ENCODE measurements around the gene LGALS1.

LGALS1 gene

DNA sequence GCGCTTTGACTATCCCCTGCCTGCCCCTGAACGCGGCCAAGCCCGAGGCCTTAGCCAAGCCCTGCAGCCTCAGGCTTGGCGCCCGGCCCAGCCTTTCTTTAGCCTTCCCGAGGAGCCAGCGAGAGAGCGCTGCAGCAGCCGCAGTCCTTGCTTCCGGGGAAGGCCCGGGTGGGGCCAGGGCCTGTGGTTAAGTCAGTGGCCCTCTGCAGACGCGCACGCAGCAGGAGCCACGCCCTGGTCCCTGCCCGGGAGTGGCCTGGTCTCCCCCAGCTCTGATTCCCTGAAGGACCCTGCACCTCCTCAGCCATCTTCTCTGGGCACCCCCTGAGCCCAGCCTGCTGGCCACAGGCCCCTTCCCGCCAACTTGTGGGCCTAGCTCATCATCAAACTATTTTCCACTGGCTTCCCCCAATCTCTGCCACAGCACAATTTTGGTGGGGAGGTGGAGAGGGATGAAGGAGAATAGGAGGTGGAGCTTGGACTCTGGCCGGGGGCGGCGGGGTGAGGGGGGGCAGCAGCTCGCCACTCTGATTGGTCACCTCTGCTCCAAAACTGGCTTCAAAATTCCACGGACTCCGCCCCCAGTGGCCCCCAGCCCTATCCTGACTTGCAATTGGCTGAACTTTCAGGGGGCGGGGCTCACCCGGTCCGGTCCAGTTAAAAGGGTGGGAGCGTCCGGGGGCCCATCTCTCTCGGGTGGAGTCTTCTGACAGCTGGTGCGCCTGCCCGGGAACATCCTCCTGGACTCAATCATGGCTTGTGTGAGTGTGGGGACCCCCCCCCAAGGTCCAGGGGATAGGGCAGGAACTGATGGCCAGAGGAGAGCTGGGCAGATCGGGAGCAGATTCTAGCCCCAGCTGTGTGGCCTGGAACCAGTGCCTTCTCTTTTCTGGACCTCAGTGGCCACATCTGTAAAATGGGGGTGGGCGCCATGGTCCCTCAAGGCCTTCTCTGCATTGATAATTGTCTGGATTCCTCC is at the start of gene LGALS1:
Gene LGALS1 (plus strand): TSS at position 686 of the 979 bp plus-strand sequence. CDS start 67 bp downstream, at position 753.
- peak; percentile 71 for DNase-seq

DNA sequence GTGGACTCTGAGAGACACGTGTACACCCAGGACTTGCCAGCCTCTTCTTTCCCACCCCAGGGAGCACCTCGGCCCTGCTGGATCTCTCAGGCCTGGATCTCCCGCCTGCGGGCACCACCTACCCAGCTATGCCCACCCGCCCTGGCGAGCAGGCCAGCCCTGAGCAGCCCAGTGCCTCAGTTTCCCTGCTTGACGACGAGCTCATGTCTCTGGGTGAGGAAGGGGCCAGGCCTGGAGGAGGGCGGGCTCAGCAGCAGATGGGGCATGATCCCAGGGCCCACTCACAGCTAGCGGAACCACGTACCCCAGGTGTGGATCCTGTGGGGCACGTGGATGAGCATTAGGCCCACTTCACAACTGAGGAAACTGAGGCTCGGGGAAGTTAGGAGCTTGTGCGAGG is 49.7 kb upstream of the LGALS1 start:
- no peak for DNase-seq

DNA sequence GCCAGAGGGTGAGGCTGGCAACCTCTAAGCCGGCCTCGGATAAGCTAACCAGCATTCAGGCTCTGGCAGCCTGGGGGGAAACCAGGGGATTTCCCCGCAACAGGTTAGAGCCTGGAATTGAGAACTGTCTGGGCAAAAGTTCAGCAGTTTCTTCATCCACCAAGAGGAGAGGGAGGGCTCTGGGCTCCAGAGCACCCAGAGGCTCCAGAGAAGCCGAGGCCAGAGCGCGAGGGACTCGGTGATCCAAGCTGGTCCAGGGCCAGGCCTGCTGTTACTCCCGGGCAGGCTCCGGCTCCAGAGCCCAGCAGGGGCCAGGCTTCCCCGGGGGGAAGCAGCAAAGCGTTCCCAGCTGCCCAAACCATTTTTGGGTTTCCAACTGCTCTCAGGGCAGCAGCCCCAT is 49.3 kb upstream of the LGALS1 start:
- no peak for DNase-seq

DNA sequence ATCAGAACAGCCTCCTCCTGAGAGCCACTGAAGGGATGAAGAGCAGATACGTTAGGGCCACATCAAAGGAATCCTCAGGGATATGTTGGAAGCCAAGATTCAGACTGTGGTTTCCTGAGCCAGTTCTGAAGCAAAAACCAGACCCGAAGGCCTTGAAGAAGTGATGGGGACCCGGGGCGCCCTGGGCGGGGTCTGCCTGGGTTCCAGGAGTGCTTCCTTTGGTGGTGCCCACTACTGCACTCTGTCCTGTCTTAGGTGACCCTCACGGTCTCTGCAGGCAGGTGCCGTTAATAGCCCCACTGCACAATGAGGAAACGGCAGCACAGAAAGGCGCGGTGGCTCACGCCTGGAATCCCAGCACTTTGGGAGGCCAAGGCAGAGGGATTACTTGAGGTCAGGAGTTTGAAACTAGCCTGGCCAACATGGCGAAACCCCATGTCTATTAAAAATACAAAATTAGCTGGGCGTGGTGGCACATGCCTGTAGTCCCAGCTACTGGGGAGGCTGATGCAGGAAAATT is 48.8 kb upstream of the LGALS1 start:
- DNase-seq, result no peak

DNA sequence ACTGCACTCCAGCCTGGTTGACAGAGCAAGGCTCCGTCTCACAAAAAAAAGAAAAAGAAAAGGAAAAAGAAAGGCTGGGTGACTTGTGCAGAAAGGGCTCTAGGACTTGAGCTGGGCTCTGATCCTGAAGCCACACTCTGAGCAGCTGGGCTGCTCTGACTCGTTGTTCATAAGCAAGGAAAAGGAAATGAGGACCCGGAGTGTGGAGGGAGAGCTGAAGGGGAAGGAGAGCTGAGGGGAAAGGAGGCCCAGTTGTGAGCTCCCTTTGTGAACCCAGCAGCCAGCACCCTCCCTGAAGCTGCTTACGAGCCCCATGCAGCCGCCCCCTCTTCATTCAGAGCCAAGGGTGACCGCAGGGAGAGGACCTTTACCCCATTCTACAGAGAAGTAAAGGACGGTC is 48.3 kb upstream of the LGALS1 start:
- no peak for DNase-seq

DNA sequence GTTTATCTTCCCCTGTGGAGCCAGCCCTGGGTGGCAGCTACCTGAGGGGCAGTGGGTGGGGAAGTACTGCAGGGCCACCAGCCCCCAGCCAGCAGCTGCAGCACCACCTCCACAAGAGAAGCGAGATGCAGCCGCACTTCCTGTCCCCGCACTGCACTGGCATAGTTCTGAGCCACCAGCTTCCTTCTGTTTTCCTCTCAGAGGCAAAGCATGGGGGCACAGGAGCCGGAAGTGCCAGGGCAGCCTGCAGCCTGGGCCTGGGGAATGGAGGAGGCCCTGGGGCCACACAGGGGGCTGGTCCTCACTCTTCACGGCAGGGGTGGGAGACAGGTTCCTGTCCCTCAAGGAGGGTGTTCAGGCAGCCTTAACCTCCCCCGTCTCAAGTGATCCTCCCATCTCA is 47.9 kb upstream of the LGALS1 start:
- DNase-seq, result peak; percentile 58

DNA sequence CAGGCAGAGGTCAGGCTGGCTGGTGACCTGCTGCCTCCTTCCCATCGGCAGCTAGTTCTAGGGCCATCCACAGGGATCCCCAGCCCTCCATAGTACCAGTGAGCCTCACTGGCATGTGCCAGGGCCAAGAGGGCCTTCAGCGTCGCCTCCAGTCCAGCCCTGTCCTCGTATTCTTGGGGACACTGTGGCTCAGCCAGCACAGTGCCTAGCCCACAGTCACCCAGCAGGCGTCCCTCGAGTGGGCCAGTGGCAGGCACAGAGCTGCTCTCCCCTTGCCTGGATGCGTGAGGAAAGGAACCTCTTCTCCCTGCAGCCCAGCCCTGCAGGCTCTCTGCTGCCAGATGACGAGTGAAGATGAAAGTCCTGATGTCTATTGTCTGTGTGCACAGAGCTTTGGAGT is 46.6 kb upstream of the LGALS1 start:
- no peak for DNase-seq

DNA sequence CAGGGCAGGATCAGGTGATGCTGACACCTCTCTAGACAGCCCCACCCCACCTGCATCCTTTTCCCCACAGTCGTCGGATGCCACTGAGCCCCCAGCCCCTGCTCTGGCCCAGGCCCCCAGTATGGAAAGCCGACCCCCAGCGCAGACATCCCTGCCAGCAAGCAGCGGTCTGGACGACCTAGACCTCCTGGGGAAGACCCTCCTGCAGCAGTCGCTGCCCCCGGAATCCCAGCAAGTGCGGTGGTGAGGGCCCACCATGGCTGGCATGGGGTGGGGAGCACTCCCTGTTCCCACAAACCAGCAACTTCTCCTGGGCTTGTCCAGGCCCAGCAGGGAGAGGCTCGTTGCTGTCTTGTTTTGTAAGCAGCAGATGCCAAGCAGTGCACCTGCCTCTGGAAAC is 45.5 kb upstream of the LGALS1 start:
- no peak for DNase-seq

DNA sequence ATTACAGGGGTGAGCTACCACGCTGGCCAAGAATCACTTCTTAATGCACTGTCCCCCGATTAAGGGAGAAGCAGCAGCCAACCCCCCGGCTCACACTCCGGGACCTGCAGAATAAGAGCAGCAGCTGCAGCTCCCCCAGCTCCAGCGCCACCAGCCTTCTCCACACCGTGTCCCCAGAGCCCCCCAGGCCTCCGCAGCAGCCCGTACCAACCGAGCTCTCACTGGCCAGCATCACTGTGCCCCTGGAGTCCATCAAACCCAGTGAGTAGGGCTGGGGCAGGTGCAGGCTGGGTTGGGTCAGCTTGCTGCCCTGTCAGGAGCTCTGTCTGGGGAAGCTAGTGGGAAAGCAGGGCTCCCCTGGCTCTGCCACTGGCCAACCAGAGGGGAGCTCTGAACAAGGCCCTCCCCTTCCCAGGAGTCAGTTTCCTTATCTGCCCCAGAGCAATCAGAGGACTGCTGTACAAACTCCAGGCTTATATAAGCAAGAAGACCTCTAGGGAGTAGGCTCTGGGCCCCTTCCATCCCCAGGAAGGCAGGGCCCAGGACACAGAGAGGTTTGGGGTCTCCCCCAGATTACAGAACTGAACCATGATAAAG is 44.5 kb upstream of the LGALS1 start:
- DNase-seq, result no peak

DNA sequence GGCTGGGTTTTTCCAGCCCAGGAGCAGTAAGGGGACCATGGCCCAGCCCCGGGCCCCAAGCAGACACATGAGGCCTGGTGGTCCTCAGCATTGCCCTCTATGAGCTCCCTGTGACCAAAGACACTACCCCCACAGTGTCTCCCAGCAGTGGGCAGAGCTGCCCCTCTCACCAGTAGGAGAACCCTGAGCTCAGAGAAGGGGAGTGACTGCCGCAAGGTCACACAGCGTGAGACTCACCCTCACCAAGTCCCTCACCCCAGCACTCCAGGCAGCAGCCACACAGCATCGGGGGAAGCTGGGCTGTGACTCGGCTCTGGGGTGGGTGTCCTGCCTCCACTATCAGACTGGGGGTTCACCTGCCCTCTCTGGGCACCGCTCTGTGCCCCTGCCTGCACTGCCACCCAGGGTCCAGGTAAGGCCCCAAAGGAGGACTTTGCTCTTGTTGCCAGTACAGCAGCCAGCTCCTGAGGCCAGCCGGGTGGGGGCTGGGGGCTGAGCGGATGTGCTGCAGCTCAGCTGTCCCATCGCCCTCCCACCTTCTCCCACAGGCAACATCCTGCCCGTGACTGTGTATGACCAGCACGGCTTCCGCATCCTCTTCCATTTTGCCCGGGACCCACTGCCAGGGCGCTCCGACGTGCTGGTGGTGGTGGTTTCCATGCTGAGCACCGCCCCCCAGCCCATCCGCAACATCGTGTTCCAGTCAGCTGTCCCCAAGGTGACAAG is 43.8 kb upstream of the LGALS1 start:
- DNase-seq, result no peak

DNA sequence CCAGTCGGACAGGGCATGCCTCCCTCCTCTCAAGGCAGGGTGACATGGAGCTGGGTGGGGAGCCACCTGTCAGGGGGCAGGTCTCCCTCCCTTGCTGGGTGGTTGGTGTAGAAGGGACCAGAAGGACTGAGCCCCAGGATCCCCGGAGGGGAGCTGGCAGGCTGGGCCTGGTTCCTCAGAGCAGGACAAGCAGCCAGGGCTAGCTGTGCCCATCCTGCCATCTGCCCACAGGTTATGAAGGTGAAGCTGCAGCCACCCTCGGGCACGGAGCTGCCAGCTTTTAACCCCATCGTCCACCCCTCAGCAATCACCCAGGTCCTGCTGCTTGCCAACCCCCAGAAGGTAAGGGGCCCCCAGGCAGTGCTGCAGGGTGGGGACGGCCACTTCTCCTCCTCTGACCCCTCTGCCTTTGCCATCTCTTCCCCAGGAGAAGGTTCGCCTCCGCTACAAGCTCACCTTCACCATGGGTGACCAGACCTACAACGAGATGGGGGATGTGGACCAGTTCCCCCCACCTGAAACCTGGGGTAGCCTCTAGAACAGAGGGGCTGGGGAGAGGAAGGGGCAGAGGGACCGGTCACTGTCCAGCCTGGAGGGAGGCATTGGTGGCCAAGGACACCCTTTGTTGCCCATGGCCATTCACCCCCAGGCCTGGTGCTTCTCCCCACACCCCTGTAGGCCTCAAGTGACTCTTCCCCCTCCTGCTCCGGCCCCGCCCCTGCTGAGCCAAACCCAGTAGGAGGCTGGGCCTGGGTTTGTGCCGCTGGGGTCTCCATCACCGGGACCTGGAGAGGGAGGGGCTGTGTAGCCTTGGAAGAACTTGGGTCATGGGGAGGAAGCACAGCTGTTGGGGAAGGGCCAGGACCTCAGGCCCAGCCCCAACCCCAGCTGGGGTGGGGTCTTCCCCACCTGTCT is 43.0 kb upstream of the LGALS1 start:
- no peak for DNase-seq

DNA sequence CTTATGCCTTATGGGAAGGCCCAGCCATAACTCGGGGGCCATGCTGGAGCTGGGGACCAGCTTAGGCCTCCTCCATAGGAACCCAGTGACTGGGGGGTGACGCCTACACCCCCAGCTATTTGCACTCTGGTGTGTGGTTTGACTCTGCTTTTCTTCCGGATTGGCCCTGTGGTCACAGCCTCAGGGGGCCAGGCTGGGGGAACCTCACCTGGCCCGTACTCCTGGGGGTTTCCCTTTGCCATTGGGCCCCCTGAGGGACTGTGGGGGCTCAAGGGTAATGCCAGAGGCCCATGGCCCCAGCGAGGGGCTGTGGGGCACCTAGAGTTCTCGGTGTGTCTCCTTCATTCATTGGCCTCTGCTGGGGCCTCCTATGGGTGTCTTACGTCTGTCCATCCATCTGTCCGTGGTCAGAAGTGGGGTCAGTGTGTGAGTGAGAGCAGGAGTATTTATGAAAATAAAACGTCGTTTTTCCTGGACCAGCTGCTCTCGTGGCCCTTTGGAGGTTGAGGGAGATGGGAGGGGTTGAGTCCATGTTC is 42.3 kb upstream of the LGALS1 start:
- peak; percentile 48 for DNase-seq

DNA sequence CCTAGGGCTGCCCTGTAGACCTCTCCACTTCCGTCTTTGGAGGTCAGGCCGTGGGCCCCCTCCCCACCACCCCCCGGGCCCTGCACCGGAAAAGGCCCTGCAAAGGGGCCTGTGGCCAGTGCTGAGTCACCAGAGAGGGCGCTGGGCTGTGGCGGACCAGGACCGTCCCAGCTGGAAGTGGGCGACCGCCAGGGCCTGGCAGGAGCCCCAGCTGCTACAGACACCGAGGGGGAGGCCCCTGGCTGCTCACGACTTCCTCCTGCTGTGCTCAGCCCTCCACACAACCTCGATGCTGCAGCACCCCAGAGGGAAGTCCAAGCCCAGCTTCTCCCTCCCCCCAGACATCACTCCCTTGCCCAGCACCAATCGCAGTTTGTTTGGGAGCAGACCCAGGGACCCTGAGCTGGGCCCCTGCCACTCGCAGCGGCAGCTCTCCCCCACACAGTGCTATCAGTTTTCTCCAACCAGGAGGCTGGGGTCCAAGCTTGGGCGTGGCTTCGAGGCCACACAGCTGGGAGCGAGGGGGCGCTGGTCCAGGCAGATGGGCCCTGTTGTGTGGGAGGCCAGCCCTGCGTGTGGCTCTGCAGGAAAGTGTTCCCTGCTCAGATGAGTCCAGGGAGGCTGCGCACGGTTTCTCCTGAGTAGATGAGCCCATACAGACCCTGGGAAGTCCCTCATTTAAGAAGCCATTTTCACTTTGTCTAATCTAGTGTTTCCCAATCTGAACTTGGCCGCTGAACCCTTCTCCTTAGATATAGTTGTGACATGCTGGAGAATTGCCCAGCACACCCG is 41.6 kb upstream of the LGALS1 start:
- DNase-seq, result peak; percentile 62

DNA sequence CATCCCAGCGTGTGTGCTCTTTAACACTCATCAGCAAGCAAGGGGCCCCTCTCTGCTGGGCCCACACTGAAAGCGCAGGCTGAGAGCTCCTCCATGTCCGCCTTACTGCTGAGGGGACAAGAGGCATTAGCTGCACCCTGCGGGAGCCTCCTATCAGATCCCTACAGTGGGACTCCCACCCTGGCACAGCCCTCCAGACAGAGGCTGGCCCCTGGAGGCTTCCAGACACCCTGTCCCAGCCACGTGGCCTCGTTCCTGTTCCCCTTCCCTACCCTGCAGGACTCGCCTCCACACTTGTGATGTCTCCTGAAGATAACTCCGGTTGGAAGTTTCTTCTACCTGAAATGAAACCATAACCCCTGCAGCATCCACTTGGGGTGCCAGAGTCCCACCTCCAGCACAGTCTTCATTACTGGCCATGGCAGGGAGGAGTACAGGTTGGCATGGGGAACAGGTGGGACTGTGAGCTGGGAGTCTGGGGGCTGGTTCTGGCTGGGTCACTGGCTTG is 41.0 kb upstream of the LGALS1 start:
- no peak for DNase-seq

DNA sequence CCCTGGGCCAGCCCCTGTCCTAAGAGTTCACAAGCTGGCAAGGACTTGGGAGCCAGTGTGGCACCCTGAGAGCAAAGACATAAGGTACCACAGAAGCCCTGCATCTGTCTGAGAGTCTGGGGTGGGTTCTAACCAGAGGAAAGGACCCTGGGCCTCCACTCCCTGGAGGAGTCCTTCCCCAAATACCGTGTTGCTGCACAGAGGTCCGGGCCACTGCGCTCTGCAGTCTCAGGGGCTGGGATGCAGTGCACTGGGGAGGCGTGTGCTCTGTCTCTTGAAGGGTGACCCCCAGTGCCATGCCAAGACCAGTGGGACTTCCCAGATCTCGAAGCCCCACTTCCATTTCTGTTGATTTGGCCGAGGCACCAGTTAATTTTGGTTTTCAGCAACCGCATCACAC is 40.3 kb upstream of the LGALS1 start:
- no peak for DNase-seq

DNA sequence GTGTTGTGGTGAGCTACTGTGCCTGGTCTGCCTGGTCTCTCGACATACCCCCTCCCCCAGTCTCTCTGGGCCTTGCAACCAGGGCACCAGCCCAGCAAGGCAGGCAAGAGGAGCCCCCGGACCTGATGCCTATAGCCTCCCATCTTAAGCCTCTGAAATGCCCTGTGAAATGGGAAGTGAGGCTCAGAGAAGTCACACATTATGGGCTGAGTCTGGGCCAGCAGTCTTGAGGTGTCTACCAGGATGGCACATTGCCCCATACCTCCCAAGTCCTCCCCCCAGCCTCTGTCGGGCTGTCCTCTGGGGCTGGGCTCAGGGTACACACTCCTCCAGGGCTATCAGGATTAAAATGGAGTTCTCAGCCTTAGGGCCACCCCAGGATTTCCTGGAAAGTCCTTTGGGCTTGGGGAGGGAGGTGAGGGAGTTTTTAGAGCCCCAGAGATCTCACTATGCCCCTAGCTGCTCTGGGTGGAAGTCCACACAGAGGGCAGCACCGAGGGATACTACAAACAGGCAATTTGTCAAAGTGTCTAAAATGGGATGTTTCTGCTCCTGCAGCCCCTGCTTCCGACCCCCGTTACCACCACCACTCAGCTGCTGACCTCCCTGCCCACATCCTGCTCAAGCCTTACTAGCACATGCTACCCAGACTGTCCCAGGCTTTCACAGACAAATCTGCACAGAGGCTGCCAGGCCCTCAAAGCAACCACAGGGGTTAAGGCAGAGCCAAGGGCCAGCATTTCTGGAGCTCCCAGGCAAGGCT is 39.1 kb upstream of the LGALS1 start:
- DNase-seq, result no peak

DNA sequence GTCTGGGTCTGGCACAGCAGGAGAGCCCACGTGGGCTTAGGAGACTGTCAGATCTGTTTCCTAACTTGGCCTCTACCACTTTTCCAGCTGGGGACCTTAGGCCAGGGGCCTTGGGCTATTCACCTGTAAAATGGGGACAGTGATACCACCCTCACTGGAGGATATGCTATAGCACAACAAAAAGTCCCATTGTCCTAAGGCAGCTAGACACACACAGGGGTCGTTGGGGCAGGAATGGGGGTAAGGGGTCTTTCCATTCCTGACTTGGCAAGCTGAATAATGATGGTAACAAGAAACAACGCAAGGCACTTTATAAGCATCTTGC is 38.5 kb upstream of the LGALS1 start:
- DNase-seq, result no peak

DNA sequence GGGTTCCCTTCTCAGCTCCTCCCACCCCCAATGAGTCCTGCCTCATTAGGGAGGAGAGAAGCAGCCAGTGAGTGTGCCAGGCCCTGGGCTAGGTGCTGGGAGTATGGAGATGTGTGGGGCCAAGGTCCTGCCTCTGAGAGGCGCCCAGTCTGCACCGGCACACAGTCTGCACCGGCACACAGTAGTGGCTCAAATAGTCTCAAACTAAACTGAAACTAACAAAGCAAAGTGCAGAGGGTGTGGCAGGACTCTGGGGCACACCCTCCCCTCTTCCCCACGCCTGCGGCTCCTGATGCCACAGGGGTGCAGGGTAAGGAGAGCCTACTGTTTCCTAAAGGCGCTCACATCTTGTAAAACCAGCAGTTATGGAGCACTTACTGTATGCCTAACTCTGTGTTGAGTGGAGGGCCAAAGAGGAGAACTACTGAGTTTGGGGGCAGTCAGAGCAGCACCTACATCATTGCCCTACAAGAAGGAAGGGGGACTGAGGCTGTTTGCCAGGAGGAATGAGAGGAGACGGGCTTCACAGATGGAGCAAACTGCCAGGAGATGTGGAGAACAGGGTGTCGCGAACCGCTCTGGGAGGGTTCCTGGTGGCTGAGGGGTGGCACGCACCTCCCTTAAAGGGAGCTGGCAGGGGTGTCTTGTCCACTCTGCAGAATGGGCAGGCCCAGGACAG is 36.9 kb upstream of the LGALS1 start:
- DNase-seq, result no peak

DNA sequence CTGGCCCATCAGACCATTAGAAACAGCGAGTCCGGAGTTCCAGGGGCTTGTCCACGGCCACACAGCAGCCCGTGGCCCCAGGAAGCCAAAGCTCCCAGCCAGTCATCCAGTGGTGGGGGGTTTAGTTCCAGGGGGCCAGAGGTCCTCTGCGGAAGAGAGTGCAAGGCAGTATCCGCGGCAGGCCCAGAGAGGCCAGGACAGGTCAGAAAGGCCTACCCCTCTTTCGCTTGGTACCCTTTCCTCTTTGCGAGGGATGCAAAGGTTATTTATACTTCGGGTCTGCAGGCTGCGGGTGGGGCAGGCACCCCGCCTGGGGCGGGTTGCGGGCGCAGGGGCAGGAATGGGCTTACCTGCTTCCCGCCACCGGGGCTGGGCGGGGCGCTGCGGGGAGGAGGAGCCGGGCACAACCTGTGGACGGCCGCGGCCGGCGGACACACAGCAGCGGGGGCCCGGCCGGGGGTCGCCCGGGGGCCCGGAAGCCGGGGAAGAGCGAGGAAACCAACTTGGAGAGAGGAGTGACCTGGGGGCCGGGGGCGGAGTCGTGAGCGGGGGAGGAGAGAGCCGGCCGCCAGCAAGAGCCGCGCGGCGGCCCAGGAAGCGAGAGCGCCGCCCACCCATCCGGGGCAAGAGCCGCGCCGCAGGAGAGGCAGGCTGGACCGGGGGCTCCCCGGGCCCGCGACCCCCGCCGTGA is 36.2 kb upstream of the LGALS1 start, which contains the start of gene SH3BP1:
Gene SH3BP1 (plus strand): TSS at position 600 of the 691 bp plus-strand sequence. CDS start 119 bp downstream, outside the sequence.
- peak; percentile 39 for DNase-seq

All from CD4-positive, alpha-beta T cell treated with Interleukin-4 for 4 hours (primary cell).